Endothelial cell of umbilical vein (primary cell): Measurements from ENCODE around the gene BCAR1. TPM values are rescaled to one million over a fixed set of nuclear protein-coding genes. Genes with fewer than 3 reads are reported as not detected.

Experiments
- BruUV-seq: library from RNA; stranded (reverse); fragments of 400-500 nt; replicated peaks from 2 replicates; lab custom pipeline; 2021; lab: Mats Ljungman, UMichigan
- CTCF ChIA-PET: fragments of 300-600, 350-600 bp; sonication (Branson Sonifier 250); formaldehyde crosslinking; loops from one replicate; lab custom pipeline; 2021; ENCODE audit warnings: antibody characterized with exemption, inconsistent platforms; lab: Charles Lee
- POLR2A ChIA-PET: fragments of 300-600, 350-600 bp; sonication (Branson Sonifier 250); formaldehyde crosslinking; loops from one replicate; lab custom pipeline; 2021; ENCODE audit warnings: antibody characterized with exemption, inconsistent platforms; lab: Charles Lee
- DNase-seq: peaks from one replicate; pipeline ENCODE4 v3.0.0-alpha.2; 2011; ENCODE audit warnings: low read depth, low spot score
- FAIRE-seq: peaks from 2 replicates; lab custom pipeline; 2011; peaks lifted over from hg19 to GRCh38; lab: Jason Lieb, UNC
- H2AFZ ChIP-seq: 2 replicates; pipeline ENCODE4 v1.6.0; 2012; ENCODE audit warnings: low read depth, low read length, control low read depth, inconsistent platforms
- H3K27ac ChIP-seq: 2 replicates; pipeline ENCODE4 v1.5.1; 2011; ENCODE audit warnings: low read depth, mild to moderate bottlenecking, control low read depth, low read length, moderate library complexity; ENCODE audit not compliant: insufficient read depth
- H3K27me3 ChIP-seq, 2 experiments: 2 replicates each; pipeline versions ENCODE4 v1.6.0 to v1.6.1; 2011; ENCODE audit warnings: low read length in 2 of 2, mixed read lengths in 1 of 2; ENCODE audit not compliant: control insufficient read depth in 2 of 2, insufficient read depth in 2 of 2
- H3K36me3 ChIP-seq, 2 experiments: 2 replicates in 1 of 2; 3 replicates in 1 of 2; pipeline ENCODE4 v1.5.1; 2011; ENCODE audit warnings: low read length in 2 of 2, mild to moderate bottlenecking in 1 of 2, moderate library complexity in 1 of 2; ENCODE audit not compliant: control insufficient read depth in 2 of 2, insufficient read depth in 2 of 2; ENCODE audit errors: extremely low read depth in 1 of 2
- H3K4me1 ChIP-seq: 3 replicates; pipeline ENCODE4 v1.5.1; 2011; ENCODE audit warnings: mild to moderate bottlenecking, low read length; ENCODE audit not compliant: control insufficient read depth, insufficient read depth; ENCODE audit errors: extremely low read depth
- H3K4me2 ChIP-seq: 2 replicates; pipeline ENCODE4 v1.6.1; 2011; ENCODE audit warnings: low read length, control low read depth, mixed read lengths; ENCODE audit not compliant: insufficient read depth
- H3K4me3 ChIP-seq, 3 experiments: fragments of 200-600 bp in 1 of 3; sonication (generic), shearing (Covaris generic) in 1 of 3; replicated peaks in 1 of 3; 2 replicates each; pipeline ENCODE4 v1.5.1; 2011 to 2016; ENCODE audit warnings: control low read depth in 3 of 3, low read length in 3 of 3, mild to moderate bottlenecking in 2 of 3, inconsistent platforms in 1 of 3, low read depth in 1 of 3, moderate library complexity in 1 of 3; ENCODE audit not compliant: insufficient read depth in 1 of 3
- H3K79me2 ChIP-seq: 2 replicates; pipeline ENCODE4 v1.6.0; 2012; ENCODE audit warnings: low read length, inconsistent platforms; ENCODE audit not compliant: control insufficient read depth, insufficient read depth
- H3K9ac ChIP-seq: replicated peaks from 2 replicates; pipeline ENCODE3; 2011; ENCODE audit warnings: low read length, control low read depth; ENCODE audit not compliant: insufficient read depth; ENCODE audit errors: extremely low read depth
- H3K9me1 ChIP-seq: replicated peaks from 3 replicates; pipeline ENCODE4 v1.6.0; 2011; ENCODE audit warnings: mild to moderate bottlenecking, low read length; ENCODE audit not compliant: control insufficient read depth, insufficient read depth; ENCODE audit errors: extremely low read depth
- H3K9me3 ChIP-seq: replicated peaks from 2 replicates; pipeline ENCODE4 v1.5.1; 2012; ENCODE audit warnings: low read length, inconsistent platforms; ENCODE audit not compliant: control insufficient read depth, insufficient read depth
- H4K20me1 ChIP-seq: replicated peaks from 2 replicates; pipeline ENCODE3; 2011; ENCODE audit warnings: mild to moderate bottlenecking, low read length; ENCODE audit not compliant: control insufficient read depth, insufficient read depth; ENCODE audit errors: extremely low read depth
- CTCF ChIP-seq, 2 donors: IDR thresholded peaks; 1 replicate in 1 of 2; 2 replicates in 1 of 2; pipeline ENCODE4 v1.5.1; 2011; ENCODE audit warnings: low read length in 2 of 2, mild to moderate bottlenecking in 2 of 2, moderate library complexity in 2 of 2, control low read depth in 1 of 2, inconsistent platforms in 1 of 2, low read depth in 1 of 2; ENCODE audit not compliant: insufficient read depth in 1 of 2; ENCODE audit errors: extremely low read depth in 1 of 2
- EZH2 ChIP-seq: IDR thresholded peaks from 2 replicates; pipeline ENCODE4 v1.6.1; 2012; ENCODE audit warnings: borderline replicate concordance, low read depth, mild to moderate bottlenecking, moderate library complexity, low read length, inconsistent platforms; ENCODE audit not compliant: severe bottlenecking
- FOS ChIP-seq: IDR thresholded peaks from 2 replicates; pipeline ENCODE4 v1.6.1; 2011; ENCODE audit warnings: mild to moderate bottlenecking, low read length, moderate library complexity, borderline replicate concordance; ENCODE audit not compliant: insufficient read depth
- GATA2 ChIP-seq: IDR thresholded peaks from 2 replicates; pipeline ENCODE4 v1.7.0; 2011; ENCODE audit warnings: low read depth, mild to moderate bottlenecking, moderate library complexity, mixed read lengths, low read length; ENCODE audit not compliant: insufficient read length, insufficient read depth
- JUN ChIP-seq: IDR thresholded peaks from 2 replicates; pipeline ENCODE4 v1.6.1; 2011; ENCODE audit warnings: borderline replicate concordance, low read depth; ENCODE audit not compliant: insufficient read length, insufficient read depth
- MAX ChIP-seq: IDR thresholded peaks from 2 replicates; pipeline ENCODE4 v1.6.1; 2011; ENCODE audit not compliant: insufficient read depth, insufficient read length
- MYC ChIP-seq: IDR thresholded peaks from one replicate; pipeline ENCODE4 v1.6.1; 2011; ENCODE audit warnings: mild to moderate bottlenecking, low read depth, low read length
- POLR2A ChIP-seq: IDR thresholded peaks from 2 replicates; pipeline ENCODE4 v1.6.1; 2012; ENCODE audit warnings: low read depth, mild to moderate bottlenecking, control low read depth, low read length
- POLR2AphosphoS5 ChIP-seq: IDR thresholded peaks from 2 replicates; pipeline ENCODE4 v1.6.1; 2012; ENCODE audit warnings: low read depth, mild to moderate bottlenecking, control low read depth, low read length, moderate library complexity; ENCODE audit not compliant: insufficient read depth
- dilution Hi-C: fragments of 300-500 bp; cut with MboI; formaldehyde crosslinking; loops from one replicate; pipeline ENCODE4 v1.15.0; 2019; ENCODE audit warnings: low sequenced_read_pairs; ENCODE audit not compliant: extremely low pct_ligation_motif_present
- intact Hi-C: fragments of 100-400 bp; cut with micrococcal nuclease; formaldehyde crosslinking; loops from one replicate; pipeline ENCODE4 v1.10.0; 2022
- polyA plus RNA-seq, 4 experiments: library from polyadenylated mRNA; depleted of rRNA in 3 of 4; stranded (reverse) in 3 of 4; unstranded in 1 of 4; fragments of >200 nt; gene quantifications; 2 replicates each; pipeline versions ENCODE4 v1.2.1 to v1.2.3, GENCODE V29; 2011 to 2012; ENCODE audit warnings: missing spikeins in 1 of 4
- total RNA-seq: library from RNA; stranded (reverse); gene quantifications from 2 replicates; pipeline ENCODE4 v1.2.3, GENCODE V29; 2021

The BCAR1 gene
- total and polyA plus RNA-seq, 2 donors (not counting 3 experiments of a cell fraction or from before 2014, with no cell fraction given) = 171 to 267 TPM

- no peak overlapping the region for H3K27ac ChIP-seq
- POLR2A ChIA-PET = no interaction called here
- intact Hi-C loops (no loop called here), dilution Hi-C loops (no loop called here)
- no peaks in the 10 kb centered on the region for H3K9me1 ChIP-seq
- no peak overlapping the region for H3K4me2 ChIP-seq
- H4K20me1 ChIP-seq = no peaks in the 10 kb centered on the region
- H3K27me3 ChIP-seq = peaks cover 5 to 7% of the 10 kb centered on the region in 2 experiments
- H3K9ac ChIP-seq = no peak overlapping the region
- H3K36me3 ChIP-seq = no peaks in the 10 kb centered on the region
- H3K9me3 ChIP-seq = no peaks in the 10 kb centered on the region
- peaks cover 4% of the 10 kb centered on the region for H3K4me1 ChIP-seq
- no TSS peak for BruUV-seq
- TF ChIP-seq FOS = no peak
- no peak for TF ChIP-seq JUN
- no peak for TF ChIP-seq EZH2
- no peak for TF ChIP-seq POLR2A
- TF ChIP-seq GATA2 = no peak
- no peak for TF ChIP-seq CTCF (IDR thresholded peaks at IDR 0.05; ENCODE audit: extremely low read depth in 1 of 2, insufficient read depth in 1 of 2, low read depth in 1 of 2, low read length in 2 of 2)
- no peak for TF ChIP-seq MYC
- no peak for TF ChIP-seq POLR2AphosphoS5
- TF ChIP-seq MAX = no peak
- no peak for FAIRE-seq
- no peak overlapping the region for H2AFZ ChIP-seq
- H3K79me2 ChIP-seq = no peaks in the 10 kb centered on the region
- DNase-seq = no peak
- CTCF ChIA-PET = interaction anchor here (0.6 to 7.9 kb wide), 7 partner anchors 197 to 568 kb away, joined by 3 to 186 read pairs (median 4); partner anchors contain the start of genes TMEM170A and ZNRF1
- H3K4me3 ChIP-seq = no peak overlapping the region
Measured at GRCh38 chr16:75195811-75196790, 55.3 kb downstream of the BCAR1 start.
